Measurements from ENCODE around the gene TBX21.

TBX21 gene, protein sequence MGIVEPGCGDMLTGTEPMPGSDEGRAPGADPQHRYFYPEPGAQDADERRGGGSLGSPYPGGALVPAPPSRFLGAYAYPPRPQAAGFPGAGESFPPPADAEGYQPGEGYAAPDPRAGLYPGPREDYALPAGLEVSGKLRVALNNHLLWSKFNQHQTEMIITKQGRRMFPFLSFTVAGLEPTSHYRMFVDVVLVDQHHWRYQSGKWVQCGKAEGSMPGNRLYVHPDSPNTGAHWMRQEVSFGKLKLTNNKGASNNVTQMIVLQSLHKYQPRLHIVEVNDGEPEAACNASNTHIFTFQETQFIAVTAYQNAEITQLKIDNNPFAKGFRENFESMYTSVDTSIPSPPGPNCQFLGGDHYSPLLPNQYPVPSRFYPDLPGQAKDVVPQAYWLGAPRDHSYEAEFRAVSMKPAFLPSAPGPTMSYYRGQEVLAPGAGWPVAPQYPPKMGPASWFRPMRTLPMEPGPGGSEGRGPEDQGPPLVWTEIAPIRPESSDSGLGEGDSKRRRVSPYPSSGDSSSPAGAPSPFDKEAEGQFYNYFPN

DNA sequence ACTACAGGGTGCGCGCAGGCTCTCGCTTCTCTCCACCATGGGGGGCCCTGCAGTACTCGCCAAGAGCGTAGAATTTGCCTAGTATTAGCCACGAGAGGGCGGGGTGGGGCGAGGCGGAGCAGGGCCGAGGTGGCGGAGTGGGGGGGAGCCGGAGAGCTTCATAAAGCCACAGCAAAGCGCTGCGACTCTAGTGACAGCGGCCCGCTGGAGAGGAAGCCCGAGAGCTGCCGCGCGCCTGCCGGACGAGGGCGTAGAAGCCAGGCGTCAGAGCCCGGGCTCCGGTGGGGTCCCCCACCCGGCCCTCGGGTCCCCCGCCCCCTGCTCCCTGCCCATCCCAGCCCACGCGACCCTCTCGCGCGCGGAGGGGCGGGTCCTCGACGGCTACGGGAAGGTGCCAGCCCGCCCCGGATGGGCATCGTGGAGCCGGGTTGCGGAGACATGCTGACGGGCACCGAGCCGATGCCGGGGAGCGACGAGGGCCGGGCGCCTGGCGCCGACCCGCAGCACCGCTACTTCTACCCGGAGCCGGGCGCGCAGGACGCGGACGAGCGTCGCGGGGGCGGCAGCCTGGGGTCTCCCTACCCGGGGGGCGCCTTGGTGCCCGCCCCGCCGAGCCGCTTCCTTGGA lies at the start of gene TBX21:
Gene TBX21 (plus strand): TSS at position 190 of the 627 bp plus-strand sequence. CDS start 219 bp downstream, at position 409.
- H3K4me3 Mint-ChIP-seq: peak within 1 kb of the TSS; percentile 96
- peaks cover 7% of the 10 kb centered on the region for H3K27me3 Mint-ChIP-seq
- H3K9me3 Mint-ChIP-seq: no peaks in the 10 kb centered on the region
- no peaks in the 10 kb centered on the region for H3K36me3 Mint-ChIP-seq
- H3K4me1 Mint-ChIP-seq: peaks cover 76% of the 10 kb centered on the region
- H3K27ac Mint-ChIP-seq: peak within 1 kb of the TSS; percentile 93
- CTCF ChIA-PET: interaction anchor here (1.0 to 5.6 kb wide), 10 partner anchors 9 to 84 kb away, joined by 3 to 98 read pairs (median 6); no protein-coding TSS in a partner anchor
- DNase-seq: peak; percentile 94

DNA sequence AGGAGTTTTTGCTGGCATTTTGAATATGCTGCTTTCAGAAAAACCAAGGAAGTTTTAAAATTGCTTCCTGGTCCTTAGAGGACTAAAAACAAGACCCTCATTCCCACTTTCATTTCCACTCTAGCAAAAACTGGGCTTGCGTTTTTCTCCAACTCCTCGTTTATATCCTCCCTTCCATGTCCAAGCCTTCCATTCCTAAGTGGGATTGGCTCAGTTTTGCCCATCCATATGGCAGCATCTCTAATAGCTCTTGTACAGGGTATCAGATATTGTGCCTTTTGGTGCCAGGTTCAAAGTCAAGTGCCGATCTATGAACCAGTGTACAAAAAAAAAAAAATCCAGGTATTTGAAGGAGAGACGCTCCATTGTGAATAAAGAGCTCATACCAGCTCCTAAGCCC lies 49.0 kb upstream of the TBX21 start:
- Mint-ChIP-seq H3K36me3 (peaks cover 65% of the 10 kb centered on the region), H3K27ac (no peak overlapping the region), H3K4me1 (peaks cover 8% of the 10 kb centered on the region), H3K4me3 (no peak overlapping the region), H3K27me3 (no peaks in the 10 kb centered on the region), H3K9me3 (no peaks in the 10 kb centered on the region)
- DNase-seq: no peak
- CTCF ChIA-PET: interaction anchor here (0.9 kb wide), 1 partner anchor 13 kb away, joined by 3 read pairs; no protein-coding TSS in a partner anchor

- peaks cover 62% of the 10 kb centered on the region for H3K36me3 Mint-ChIP-seq
- CTCF ChIA-PET: interaction anchor here (0.9 kb wide), 1 partner anchor 12 kb away, joined by 3 read pairs; no protein-coding TSS in a partner anchor
- DNase-seq: no peak
- no peak overlapping the region for H3K4me3 Mint-ChIP-seq
- H3K27ac Mint-ChIP-seq: no peak overlapping the region
- H3K4me1 Mint-ChIP-seq: peaks cover 8% of the 10 kb centered on the region
- H3K9me3 Mint-ChIP-seq: no peaks in the 10 kb centered on the region
- no peaks in the 10 kb centered on the region for H3K27me3 Mint-ChIP-seq
These were observed 48.4 kb upstream of the TBX21 start for GRCh38 chr17:47684535-47685193.

DNA sequence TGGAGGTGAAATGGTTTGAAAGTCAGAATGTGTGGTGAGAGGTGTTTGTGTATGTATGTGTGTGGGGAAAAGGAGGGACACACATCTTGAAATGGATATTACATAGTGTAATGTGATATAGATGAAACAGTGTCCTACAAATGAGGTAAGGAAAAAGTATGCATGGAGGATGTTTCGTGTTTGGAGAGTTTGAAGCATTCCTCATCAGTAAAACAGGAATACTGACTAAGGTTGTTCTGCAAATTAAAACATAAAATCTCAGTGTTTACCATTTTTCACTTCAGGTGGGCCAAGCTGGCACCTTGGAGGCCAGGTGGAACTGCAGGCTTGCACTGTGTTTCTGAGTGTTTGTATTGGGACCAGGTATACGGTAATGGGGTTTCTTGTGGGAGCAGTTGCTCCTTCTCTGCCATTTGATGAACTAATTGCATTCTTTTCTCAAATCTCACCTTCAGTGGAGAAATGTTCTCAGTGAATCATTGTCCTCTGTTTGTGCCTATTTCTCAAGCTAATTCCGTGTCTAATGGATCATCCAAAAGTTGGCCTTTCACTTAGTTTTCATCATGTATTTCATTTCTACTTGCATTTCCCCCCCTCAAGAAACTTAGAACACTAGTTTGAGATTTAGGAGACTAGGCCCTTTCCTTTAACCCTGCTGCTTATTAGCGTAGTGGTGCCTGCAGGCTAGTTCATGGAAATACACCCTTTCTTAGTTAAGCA lies 47.3 kb upstream of the TBX21 start:
- H3K9me3 Mint-ChIP-seq: no peaks in the 10 kb centered on the region
- H3K4me3 Mint-ChIP-seq: no peak overlapping the region
- peaks cover 8% of the 10 kb centered on the region for H3K4me1 Mint-ChIP-seq
- CTCF ChIA-PET: no interaction called here
- H3K27me3 Mint-ChIP-seq: no peaks in the 10 kb centered on the region
- peak overlapping the region; percentile 49 for H3K27ac Mint-ChIP-seq
- DNase-seq: no peak
- H3K36me3 Mint-ChIP-seq: peaks cover 52% of the 10 kb centered on the region

DNA sequence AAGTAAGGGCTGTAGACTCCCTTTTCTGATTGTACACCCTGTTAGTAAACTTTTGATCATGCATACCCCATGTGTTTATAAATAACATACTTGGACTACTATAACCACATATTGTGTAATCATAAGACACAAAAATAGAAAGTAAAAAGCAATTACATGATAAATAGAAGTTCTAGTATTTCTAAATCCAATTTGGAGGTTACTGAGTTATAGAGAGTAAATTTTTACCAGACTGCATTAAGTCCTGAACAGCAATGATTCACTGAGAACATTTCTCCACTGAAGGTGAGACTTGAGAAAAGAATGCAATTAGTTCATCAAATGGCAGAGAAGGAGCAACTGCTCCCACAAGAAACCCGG lies 46.8 kb upstream of the TBX21 start:
- CTCF ChIA-PET: no interaction called here
- Mint-ChIP-seq H3K4me1 (peaks cover 8% of the 10 kb centered on the region), H3K4me3 (no peak overlapping the region), H3K36me3 (peaks cover 49% of the 10 kb centered on the region), H3K27me3 (peaks cover 2% of the 10 kb centered on the region), H3K27ac (peak overlapping the region; percentile 49), H3K9me3 (no peaks in the 10 kb centered on the region)
- DNase-seq: no peak

GRCh38 chr17:47686664-47687327 lies 46.2 kb upstream of the TBX21 start:
- CTCF ChIA-PET: interaction anchor here (1.2 to 1.9 kb wide), 4 partner anchors 8 to 23 kb away, joined by 3 to 7 read pairs (median 6); no protein-coding TSS in a partner anchor
- H3K9me3 Mint-ChIP-seq: no peaks in the 10 kb centered on the region
- peaks cover 9% of the 10 kb centered on the region for H3K4me1 Mint-ChIP-seq
- DNase-seq: no peak
- H3K27me3 Mint-ChIP-seq: peaks cover 6% of the 10 kb centered on the region
- H3K36me3 Mint-ChIP-seq: peaks cover 47% of the 10 kb centered on the region
- H3K4me3 Mint-ChIP-seq: no peak overlapping the region
- H3K27ac Mint-ChIP-seq: no peak overlapping the region

DNA sequence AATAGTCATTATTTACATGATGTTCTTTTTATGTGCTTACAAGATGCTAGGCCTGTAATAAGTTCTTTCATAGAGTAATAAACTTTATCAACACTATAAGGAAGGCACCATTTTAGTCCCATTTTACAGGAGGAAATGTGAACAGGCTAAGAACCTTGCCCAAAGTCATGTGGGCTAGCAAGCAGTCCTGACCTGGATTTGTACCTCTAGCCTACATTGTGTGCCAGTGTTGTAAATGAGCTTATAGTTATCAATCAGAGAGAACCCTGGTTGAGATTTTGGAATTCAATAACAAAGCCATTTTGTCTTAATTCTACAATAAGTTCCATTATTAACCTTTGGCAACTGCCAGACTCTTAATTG lies 45.7 kb upstream of the TBX21 start:
- no peak overlapping the region for H3K27ac Mint-ChIP-seq
- peaks cover 12% of the 10 kb centered on the region for H3K27me3 Mint-ChIP-seq
- H3K4me1 Mint-ChIP-seq: peaks cover 8% of the 10 kb centered on the region
- DNase-seq: no peak
- H3K9me3 Mint-ChIP-seq: no peaks in the 10 kb centered on the region
- CTCF ChIA-PET: interaction anchor here (1.2 to 1.9 kb wide), 5 partner anchors 8 to 24 kb away, joined by 3 to 11 read pairs (median 6); no protein-coding TSS in a partner anchor
- peaks cover 42% of the 10 kb centered on the region for H3K36me3 Mint-ChIP-seq
- no peak overlapping the region for H3K4me3 Mint-ChIP-seq

DNA sequence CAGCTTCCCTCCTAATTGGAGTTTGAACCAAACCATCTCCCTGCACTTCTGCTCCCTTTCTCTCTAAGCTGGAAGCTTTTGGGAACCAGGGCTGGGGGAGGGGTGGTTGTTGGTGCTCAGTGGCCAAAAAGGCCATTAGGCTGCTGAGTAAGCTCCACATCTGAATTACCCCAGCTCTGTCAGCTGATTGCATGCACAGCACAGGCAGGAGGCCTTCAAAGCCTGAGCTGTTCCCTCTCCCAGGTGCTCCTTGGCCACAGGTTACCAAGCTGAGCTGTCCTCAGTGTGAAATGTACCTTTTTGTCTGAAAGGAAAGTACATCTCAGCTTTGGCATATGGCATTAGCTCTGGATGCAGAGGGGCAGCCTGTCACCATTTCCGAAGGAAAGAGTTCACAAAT lies 45.3 kb upstream of the TBX21 start:
- CTCF ChIA-PET: interaction anchor here (1.2 to 1.9 kb wide), 5 partner anchors 9 to 24 kb away, joined by 3 to 11 read pairs (median 6); no protein-coding TSS in a partner anchor
- H3K4me1 Mint-ChIP-seq: peaks cover 11% of the 10 kb centered on the region
- peaks cover 38% of the 10 kb centered on the region for H3K36me3 Mint-ChIP-seq
- H3K27ac Mint-ChIP-seq: no peak overlapping the region
- peaks cover 16% of the 10 kb centered on the region for H3K27me3 Mint-ChIP-seq
- DNase-seq: no peak
- no peak overlapping the region for H3K4me3 Mint-ChIP-seq
- H3K9me3 Mint-ChIP-seq: no peaks in the 10 kb centered on the region

DNA sequence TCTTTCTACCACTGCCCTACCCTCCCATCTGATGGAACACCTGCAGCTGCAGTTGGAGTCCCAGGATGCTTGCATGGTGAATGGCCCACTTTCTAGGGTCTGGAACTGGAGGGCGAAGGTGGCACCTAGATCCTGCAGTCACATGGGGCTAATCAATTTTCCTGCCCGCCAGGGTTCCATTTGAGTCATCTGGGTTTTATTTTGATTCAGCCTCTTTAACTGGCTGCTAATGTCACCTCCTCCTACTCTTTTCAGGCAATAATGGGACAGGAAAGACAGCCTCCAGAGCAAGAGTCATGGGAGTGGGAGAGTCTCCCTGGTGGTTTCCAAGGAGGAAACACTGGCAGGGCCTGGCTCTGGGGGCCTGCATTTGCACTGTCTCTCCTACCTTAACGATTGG lies 42.9 kb upstream of the TBX21 start:
- Mint-ChIP-seq H3K4me1 (peaks cover 21% of the 10 kb centered on the region), H3K36me3 (peaks cover 17% of the 10 kb centered on the region), H3K27me3 (peaks cover 21% of the 10 kb centered on the region), H3K27ac (no peak overlapping the region), H3K4me3 (no peak overlapping the region), H3K9me3 (no peaks in the 10 kb centered on the region)
- CTCF ChIA-PET: interaction anchor here (2.0 kb wide), 1 partner anchor 28 kb away, joined by 4 read pairs; no protein-coding TSS in a partner anchor
- DNase-seq: no peak

- Mint-ChIP-seq H3K27ac (peak overlapping the region; percentile 31), H3K4me1 (peaks cover 30% of the 10 kb centered on the region), H3K4me3 (peak overlapping the region; percentile 79), H3K9me3 (no peaks in the 10 kb centered on the region), H3K27me3 (peaks cover 28% of the 10 kb centered on the region), H3K36me3 (no peaks in the 10 kb centered on the region)
- CTCF ChIA-PET: interaction anchor here (0.9 to 2.0 kb wide), 4 partner anchors 13 to 149 kb away, joined by 3 to 4 read pairs (median 4); partner anchors contain the start of gene SCRN2
- DNase-seq: no peak
These were observed 40.7 kb upstream of the TBX21 start for GRCh38 chr17:47692137-47692894.

DNA sequence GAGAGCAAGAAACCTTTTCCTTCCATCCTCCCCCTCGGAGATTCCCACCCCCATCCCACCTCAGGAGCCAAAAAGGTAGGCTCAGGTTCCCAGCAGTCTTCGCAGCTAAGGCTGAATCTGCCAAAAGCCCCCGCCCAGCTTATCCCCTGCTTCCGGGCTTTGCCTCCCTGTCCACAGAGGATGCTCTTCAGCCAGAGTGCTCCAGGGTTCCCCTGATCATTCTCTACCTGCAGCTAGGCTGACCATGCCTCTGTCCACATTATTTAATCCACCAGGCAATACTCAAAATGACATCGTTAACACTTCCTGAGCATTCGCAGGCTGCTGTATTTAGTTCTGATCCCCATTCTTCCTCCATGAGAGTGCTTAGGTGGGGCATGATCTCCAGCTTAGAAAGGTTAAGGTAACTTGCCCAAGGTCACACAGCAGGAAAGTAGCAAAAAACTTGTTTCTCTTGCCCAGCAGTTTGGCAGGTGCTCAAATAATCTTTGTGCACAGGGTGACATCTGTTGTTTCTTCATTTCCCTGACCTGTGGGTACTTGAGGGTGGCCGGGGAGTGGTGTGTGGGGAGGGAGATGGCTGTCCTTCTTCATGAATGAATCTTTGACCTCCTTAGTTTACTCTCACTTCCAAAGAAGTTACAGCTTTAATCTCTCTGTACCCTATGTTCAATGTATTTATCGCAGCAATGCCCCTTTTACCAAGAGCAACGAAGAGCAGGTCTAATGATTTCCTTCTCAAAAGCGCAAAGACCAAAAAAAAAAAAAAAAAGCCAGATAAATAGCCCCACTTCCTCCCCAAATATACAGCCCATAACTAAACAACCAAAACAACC lies 39.9 kb upstream of the TBX21 start:
- DNase-seq: no peak
- CTCF ChIA-PET: interaction anchor here (0.9 to 1.2 kb wide), 4 partner anchors 12 to 148 kb away, joined by 3 to 4 read pairs (median 3); partner anchors contain the start of genes SCRN2 and TBX21

More for the DNA sequence above, 39.9 kb upstream of the TBX21 start:
- Mint-ChIP-seq H3K36me3 (no peaks in the 10 kb centered on the region), H3K27me3 (peaks cover 28% of the 10 kb centered on the region), H3K4me1 (peaks cover 30% of the 10 kb centered on the region), H3K9me3 (no peaks in the 10 kb centered on the region), H3K4me3 (peak overlapping the region; percentile 79), H3K27ac (peak overlapping the region; percentile 40)

Measured in activated naive CD4-positive, alpha-beta T cell treated with anti-CD3 and anti-CD28 coated beads, Interleukin-2, amount 10 ng/mL, durations not matched to agents 7 days and 5 days (primary cell).